IMR-90 (cell line): ENCODE measurements around the gene OR7C2. TPM values are rescaled to one million over a fixed set of nuclear protein-coding genes. Genes with fewer than 3 reads are reported as not detected.

Source experiments
- ATAC-seq: fragments of 200-7000 bp; cut with Tn5 transposase; 2 replicates; pipeline ENCODE4 v1.9.1; 2020; ENCODE audit warnings: low read depth, mild to moderate bottlenecking, moderate library complexity
- BruUV-seq: library from RNA; stranded (reverse); fragments of 400-500 nt; replicated peaks from 2 replicates; lab custom pipeline; 2021; lab: Mats Ljungman, UMichigan
- CTCF ChIA-PET: fragments of 300-600 bp; formaldehyde crosslinking; extraction: SDS; loops from one replicate; lab custom pipeline; 2021; ENCODE audit warnings: antibody characterized with exemption; lab: Yijun Ruan, JAX
- POLR2A ChIA-PET: fragments of 300-600 bp; sonication (Branson Sonifier 250); formaldehyde crosslinking; loops from one replicate; lab custom pipeline; 2022; ENCODE audit warnings: antibody characterized with exemption; ENCODE audit not compliant: unreplicated experiment; lab: Charles Lee
- DNase-seq: peaks from one replicate; pipeline ENCODE4 v3.0.0; 2013
- H2AFZ ChIP-seq: replicated peaks from 2 replicates; pipeline ENCODE3; 2013; ENCODE audit warnings: low read length, mild to moderate bottlenecking; ENCODE audit not compliant: poor library complexity
- H2AK5ac ChIP-seq: 2 replicates; pipeline ENCODE4 v1.6.1; 2013; ENCODE audit warnings: low read depth, low read length, inconsistent platforms
- H2AK9ac ChIP-seq: replicated peaks from 2 replicates; pipeline ENCODE3; 2013; ENCODE audit warnings: mild to moderate bottlenecking, low read depth, low read length, moderate library complexity; ENCODE audit not compliant: poor library complexity
- H2BK120ac ChIP-seq: 2 replicates; pipeline ENCODE4 v1.6.1; 2013; ENCODE audit warnings: low read depth, low read length, inconsistent platforms
- H2BK15ac ChIP-seq: 3 replicates; pipeline ENCODE4 v1.6.1; 2013; ENCODE audit warnings: low read depth, low read length, inconsistent platforms
- H2BK20ac ChIP-seq: 2 replicates; pipeline ENCODE4 v1.6.1; 2013; ENCODE audit warnings: low read depth, mild to moderate bottlenecking, inconsistent platforms, low read length, moderate library complexity
- H2BK5ac ChIP-seq: 2 replicates; pipeline ENCODE4 v1.6.1; 2013; ENCODE audit warnings: mild to moderate bottlenecking, low read depth, low read length, inconsistent platforms; ENCODE audit not compliant: poor library complexity, severe bottlenecking
- H3K14ac ChIP-seq: replicated peaks from 2 replicates; pipeline ENCODE4 v1.6.1; 2013; ENCODE audit warnings: low read depth, low read length, inconsistent platforms
- H3K18ac ChIP-seq: 2 replicates; pipeline ENCODE4 v1.6.1; 2013; ENCODE audit warnings: low read depth, low read length, control low read depth
- H3K23ac ChIP-seq: 2 replicates; pipeline ENCODE4 v1.6.1; 2013; ENCODE audit warnings: low read depth, low read length, inconsistent platforms
- H3K27ac ChIP-seq: 2 replicates; pipeline ENCODE4 v1.5.1; 2013; ENCODE audit warnings: mild to moderate bottlenecking, control low read depth, low read length; ENCODE audit not compliant: insufficient read depth
- H3K27me3 ChIP-seq: 2 replicates; pipeline ENCODE4 v1.6.1; 2013; ENCODE audit warnings: low read length; ENCODE audit not compliant: control insufficient read depth, insufficient read depth
- H3K36me3 ChIP-seq: 2 replicates; pipeline ENCODE4 v1.6.1; 2013; ENCODE audit warnings: low read length, mixed read lengths; ENCODE audit not compliant: control insufficient read depth, insufficient read depth
- H3K4ac ChIP-seq: 2 replicates; pipeline ENCODE4 v1.6.1; 2013; ENCODE audit warnings: low read depth, low read length, inconsistent platforms
- H3K4me1 ChIP-seq: 2 replicates; pipeline ENCODE4 v1.6.1; 2013; ENCODE audit warnings: low read length, mixed read lengths; ENCODE audit not compliant: control insufficient read depth, insufficient read depth
- H3K4me2 ChIP-seq: 2 replicates; pipeline ENCODE4 v1.6.1; 2013; ENCODE audit warnings: low read depth, mild to moderate bottlenecking, control low read depth, low read length, moderate library complexity
- H3K4me3 ChIP-seq: 2 replicates; pipeline ENCODE4 v1.5.1; 2013; ENCODE audit warnings: low read depth, mild to moderate bottlenecking, control low read depth, low read length, moderate library complexity; ENCODE audit not compliant: insufficient read depth
- H3K56ac ChIP-seq: 2 replicates; pipeline ENCODE4 v1.6.1; 2013; ENCODE audit warnings: low read length, inconsistent platforms; ENCODE audit not compliant: insufficient read depth; ENCODE audit errors: extremely low read depth
- H3K79me1 ChIP-seq, 2 experiments: 2 replicates each; pipeline ENCODE4 v1.6.1; 2013; ENCODE audit warnings: low read length in 2 of 2, inconsistent platforms in 1 of 2, low read depth in 1 of 2
- H3K9ac ChIP-seq: 2 replicates; pipeline ENCODE4 v1.6.1; 2013; ENCODE audit warnings: low read depth, low read length, control low read depth
- H3K9me1 ChIP-seq: 2 replicates; pipeline ENCODE4 v1.6.1; 2013; ENCODE audit warnings: low read length, inconsistent platforms; ENCODE audit not compliant: insufficient read depth
- H3K9me3 ChIP-seq: 2 replicates; pipeline ENCODE4 v1.6.1; 2013; ENCODE audit warnings: low read length; ENCODE audit not compliant: control insufficient read depth, insufficient read depth
- H4K20me1 ChIP-seq: 2 replicates; pipeline ENCODE4 v1.6.1; 2013; ENCODE audit warnings: low read length, inconsistent platforms; ENCODE audit not compliant: insufficient read depth
- H4K5ac ChIP-seq: 2 replicates; pipeline ENCODE4 v1.6.1; 2013; ENCODE audit warnings: mild to moderate bottlenecking, low read depth, low read length, control low read depth
- H4K8ac ChIP-seq, 2 experiments: 2 replicates each; pipeline ENCODE4 v1.6.1; 2013; ENCODE audit warnings: low read depth in 2 of 2, low read length in 2 of 2, control low read depth in 1 of 2, inconsistent platforms in 1 of 2
- H4K91ac ChIP-seq: 2 replicates; pipeline ENCODE4 v1.6.1; 2013; ENCODE audit warnings: low read depth, low read length, inconsistent platforms; ENCODE audit not compliant: insufficient read depth
- BHLHE40 ChIP-seq: fragments of 150-350 bp; IDR thresholded peaks from 2 replicates; pipeline ENCODE4 v1.6.1; 2016; ENCODE audit warnings: mild to moderate bottlenecking, low read depth, low read length
- CEBPB ChIP-seq: IDR thresholded peaks from 2 replicates; pipeline ENCODE4 v1.6.1; 2012; ENCODE audit warnings: low read depth, low read length, improper control_type of control experiment
- CHD1 ChIP-seq: IDR thresholded peaks from 2 replicates; pipeline ENCODE4 v1.6.1; 2012; ENCODE audit warnings: low read depth, low read length, improper control_type of control experiment
- CTCF ChIP-seq: conservative IDR thresholded peaks from 2 replicates; pipeline ENCODE4 v1.5.1; 2012; ENCODE audit warnings: mild to moderate bottlenecking, low read depth, low read length, improper control_type of control experiment
- FOS ChIP-seq: fragments of 150-350 bp; IDR thresholded peaks from 2 replicates; pipeline ENCODE4 v1.6.1; 2016; ENCODE audit warnings: low read depth, low read length
- MAFK ChIP-seq: IDR thresholded peaks from 2 replicates; pipeline ENCODE4 v1.6.1; 2012; ENCODE audit warnings: low read depth, low read length, improper control_type of control experiment
- MAZ ChIP-seq: IDR thresholded peaks from 2 replicates; pipeline ENCODE4 v1.6.1; 2012; ENCODE audit warnings: low read depth, mild to moderate bottlenecking, low read length, improper control_type of control experiment, moderate library complexity, borderline replicate concordance
- MXI1 ChIP-seq: IDR thresholded peaks from 2 replicates; pipeline ENCODE4 v1.6.1; 2012; ENCODE audit warnings: low read depth, mild to moderate bottlenecking, low read length, moderate library complexity, borderline replicate concordance
- NFE2L2 ChIP-seq: fragments of 150-350 bp; IDR thresholded peaks from 2 replicates; pipeline ENCODE4 v1.6.1; 2016; ENCODE audit warnings: low read depth, mild to moderate bottlenecking, low read length
- POLR2A ChIP-seq: IDR thresholded peaks from 2 replicates; pipeline ENCODE4 v1.6.1; 2012; ENCODE audit warnings: mild to moderate bottlenecking, low read depth, low read length
- RAD21 ChIP-seq: IDR thresholded peaks from 2 replicates; pipeline ENCODE4 v1.6.1; 2012; ENCODE audit warnings: low read length, improper control_type of control experiment
- RCOR1 ChIP-seq: IDR thresholded peaks from 2 replicates; pipeline ENCODE4 v1.6.1; 2012; ENCODE audit warnings: mild to moderate bottlenecking, low read length, improper control_type of control experiment; ENCODE audit not compliant: insufficient replicate concordance
- RFX5 ChIP-seq: IDR thresholded peaks from 2 replicates; pipeline ENCODE4 v1.8.0; 2012; ENCODE audit warnings: low read depth, mild to moderate bottlenecking, low read length, moderate library complexity
- SMC3 ChIP-seq: fragments of 150-350 bp; IDR thresholded peaks from 2 replicates; pipeline ENCODE4 v1.6.1; 2016; ENCODE audit warnings: low read depth, mild to moderate bottlenecking, antibody characterized with exemption, low read length, moderate library complexity
- USF2 ChIP-seq: fragments of 150-350 bp; IDR thresholded peaks from 2 replicates; pipeline ENCODE4 v1.6.1; 2017; ENCODE audit warnings: mild to moderate bottlenecking, antibody characterized with exemption, low read length, low read depth
- WGBS, 2 experiments: methylation state at CpG; one replicate each; pipeline versions ENCODE4 v1.1.5 to v1.1.7; 2013; ENCODE audit warnings: missing lambda C conversion rate in 2 of 2; ENCODE audit not compliant: insufficient read length in 1 of 2; ENCODE audit errors: extremely low coverage in 2 of 2; 5-methylcytosine and 5-hydroxymethylcytosine counted together
- dilution Hi-C: fragments of 300-500 bp; cut with HindIII; formaldehyde crosslinking; loops from one replicate; pipeline ENCODE4 v1.14.3; 2018; ENCODE audit warnings: low sequenced_read_pairs; ENCODE audit not compliant: unreplicated experiment
- in situ Hi-C: fragments of 300-500 bp; cut with MboI; formaldehyde crosslinking; loops from 3 replicates; pipeline ENCODE4 v1.14.3; 2019; ENCODE audit warnings: low sequenced_read_pairs, inconsistent platforms, mixed read lengths
- intact Hi-C: fragments of 100-400 bp; cut with micrococcal nuclease; formaldehyde crosslinking; loops from 2 replicates; pipeline ENCODE4 v1.10.0; 2022
- polyA plus RNA-seq, 3 experiments: library from polyadenylated mRNA; depleted of rRNA; stranded (reverse); fragments of >200 nt; gene quantifications; 2 replicates each; pipeline ENCODE4 v1.2.3, GENCODE V29; 2012; ENCODE audit warnings: low replicate concordance in 1 of 3
- total RNA-seq: library from RNA; depleted of rRNA; stranded (reverse); fragments of >200 nt; gene quantifications from 2 replicates; pipeline ENCODE4 v1.2.3, GENCODE V29; 2012
- TF ChIP-seq, protein P1 (sequence below): fragments of 150-350 bp; IDR thresholded peaks from 2 replicates; pipeline ENCODE4 v1.6.1; 2016; ENCODE audit warnings: low read depth, mild to moderate bottlenecking, low read length, moderate library complexity, borderline replicate concordance

The OR7C2 gene
- total and polyA plus RNA-seq, 2 of the 4 experiments (the other 2 are of a cell fraction) = not detected

DNA sequence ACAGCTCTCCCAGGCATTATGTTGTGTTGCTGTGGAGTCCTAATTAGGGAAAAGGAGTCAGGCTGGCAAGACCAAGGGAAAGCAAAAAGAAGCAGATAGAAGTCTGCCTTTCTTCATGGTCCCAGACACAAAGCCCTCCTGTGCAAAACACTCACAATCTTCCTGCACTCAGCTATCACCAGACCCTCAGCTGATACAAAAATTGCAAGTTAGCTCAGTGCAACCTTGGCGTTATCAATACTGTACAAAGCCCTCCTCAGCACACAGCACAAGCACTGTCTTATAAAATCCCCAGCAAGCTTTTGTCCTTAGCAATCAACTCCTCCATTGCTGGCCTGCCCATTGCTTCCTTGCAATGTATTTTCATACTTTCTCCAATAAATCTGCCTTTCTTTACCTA, 3.2 kb downstream of the OR7C2 start:
- no peak overlapping the region for H3K23ac ChIP-seq
- no peak overlapping the region for H3K4me3 ChIP-seq
- H2AK9ac ChIP-seq = no peak overlapping the region
- H2AFZ ChIP-seq = no peak overlapping the region
- no peak overlapping the region for H3K27ac ChIP-seq
- CTCF ChIA-PET = no interaction called here
- no peaks in the 10 kb centered on the region for H3K4me1 ChIP-seq
- H3K9ac ChIP-seq = no peak overlapping the region
- BruUV-seq = no TSS peak
- no peak overlapping the region for H3K14ac ChIP-seq
- no peak overlapping the region for H3K4ac ChIP-seq
- no peak overlapping the region for H2AK5ac ChIP-seq
- no peak overlapping the region for H2BK15ac ChIP-seq
- dilution Hi-C loops (no loop called here), in situ Hi-C loops (no loop called here), intact Hi-C loops (no loop called here)
- H4K5ac ChIP-seq = no peak overlapping the region
- H3K9me3 ChIP-seq = peaks cover 9% of the 10 kb centered on the region; the same call in 1 of the 2 replicates
- 38% methylated on average over 1 of the region's 1 CpG; no CpG with 5 or more reads in 1 of the 2 experiments for WGBS, 2 experiments
- no peak overlapping the region for H2BK20ac ChIP-seq
- H4K8ac ChIP-seq = no peak overlapping the region
- POLR2A ChIA-PET = no interaction called here
- H3K9me1 ChIP-seq = no peaks in the 10 kb centered on the region
- no peak overlapping the region for H2BK5ac ChIP-seq
- no peak overlapping the region for H3K56ac ChIP-seq
- no peaks in the 10 kb centered on the region for H3K79me1 ChIP-seq
- ATAC-seq (no peak), DNase-seq (no peak)
- H3K36me3 ChIP-seq = no peaks in the 10 kb centered on the region
- H3K4me2 ChIP-seq = no peak overlapping the region
- TF ChIP-seq SMC3 = no peak
- no peak for TF ChIP-seq CTCF
- no peak for TF ChIP-seq RAD21
- TF ChIP-seq MAFK = no peak
- no peak for TF ChIP-seq RFX5
- TF ChIP-seq USF2 = no peak
- TF ChIP-seq, protein P1, sequence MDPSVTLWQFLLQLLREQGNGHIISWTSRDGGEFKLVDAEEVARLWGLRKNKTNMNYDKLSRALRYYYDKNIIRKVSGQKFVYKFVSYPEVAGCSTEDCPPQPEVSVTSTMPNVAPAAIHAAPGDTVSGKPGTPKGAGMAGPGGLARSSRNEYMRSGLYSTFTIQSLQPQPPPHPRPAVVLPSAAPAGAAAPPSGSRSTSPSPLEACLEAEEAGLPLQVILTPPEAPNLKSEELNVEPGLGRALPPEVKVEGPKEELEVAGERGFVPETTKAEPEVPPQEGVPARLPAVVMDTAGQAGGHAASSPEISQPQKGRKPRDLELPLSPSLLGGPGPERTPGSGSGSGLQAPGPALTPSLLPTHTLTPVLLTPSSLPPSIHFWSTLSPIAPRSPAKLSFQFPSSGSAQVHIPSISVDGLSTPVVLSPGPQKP = no peak
- no peak for TF ChIP-seq RCOR1
- no peak for TF ChIP-seq FOS
- no peak for TF ChIP-seq MXI1
- TF ChIP-seq CHD1 = no peak
- TF ChIP-seq NFE2L2 = no peak
- no peak for TF ChIP-seq POLR2A
- no peak for TF ChIP-seq CEBPB
- no peak for TF ChIP-seq MAZ
- TF ChIP-seq BHLHE40 = no peak
- H4K20me1 ChIP-seq = no peaks in the 10 kb centered on the region
- H4K91ac ChIP-seq = no peak overlapping the region
- H3K27me3 ChIP-seq = no peaks in the 10 kb centered on the region
- H3K18ac ChIP-seq = no peak overlapping the region
- no peak overlapping the region for H2BK120ac ChIP-seq
